Activated CD4-positive, alpha-beta T cell treated with anti-CD3 and anti-CD28 coated beads, Interleukin-2, amount 50 U/mL, for 16 hours (primary cell): ENCODE results near the gene MRNIP.

ENCODE experiments used
- DNase-seq: peaks from one replicate; pipeline ENCODE4 v3.0.0-alpha.2; 2020

MRNIP gene

GRCh38 chr5:179858586-179859427, at the start of gene MRNIP:
Gene MRNIP (minus strand): TSS chr5:179858817. CDS start chr5:179858796, 21 bp downstream.
- peak; percentile 93 for DNase-seq

DNA sequence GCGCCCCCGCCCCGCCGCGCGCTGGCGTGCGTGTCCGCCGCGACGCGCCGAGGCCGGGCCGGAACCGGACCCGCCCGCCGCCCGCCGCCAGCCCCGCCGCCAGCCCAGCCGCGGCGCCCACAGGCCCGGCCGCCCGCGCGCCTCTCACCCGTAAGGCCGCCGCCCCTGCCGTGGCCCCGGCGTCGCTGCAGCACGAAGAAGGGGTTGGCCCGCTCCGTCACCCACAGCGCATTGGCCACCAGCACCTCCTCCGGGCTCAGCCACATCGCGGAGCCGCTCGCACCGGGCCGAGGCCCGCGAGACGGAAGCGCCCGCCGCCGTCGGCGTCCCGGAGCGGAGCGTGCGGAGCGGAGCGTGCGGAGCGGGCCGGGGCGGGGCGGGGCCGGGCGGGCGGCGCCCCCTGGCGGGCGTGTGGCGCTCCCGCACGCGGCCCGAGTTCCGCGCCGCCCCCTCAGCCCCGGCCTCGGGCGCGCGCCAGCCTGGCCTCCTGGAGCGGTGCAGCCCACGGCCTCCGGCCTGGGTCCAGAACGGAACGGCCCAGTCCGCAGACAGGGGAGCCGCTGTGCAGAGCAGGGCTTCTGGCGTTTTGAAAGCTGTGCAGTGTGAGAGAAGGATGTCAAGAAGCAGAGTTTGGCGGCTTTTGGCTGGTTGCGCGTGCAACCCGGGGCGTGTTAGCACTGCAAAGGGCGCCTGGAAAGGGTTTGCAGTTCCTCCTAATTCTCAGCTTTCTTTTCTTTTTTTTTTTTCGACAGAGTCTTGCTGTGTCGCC, 49.1 kb upstream of the MRNIP start, which contains the start of gene TBC1D9B:
Gene TBC1D9B, minus strand, starts transcription at position 342 of the 769 bp plus-strand sequence. Its CDS starts 76 bp downstream, at position 266.
- peak; percentile 57 for DNase-seq

DNA sequence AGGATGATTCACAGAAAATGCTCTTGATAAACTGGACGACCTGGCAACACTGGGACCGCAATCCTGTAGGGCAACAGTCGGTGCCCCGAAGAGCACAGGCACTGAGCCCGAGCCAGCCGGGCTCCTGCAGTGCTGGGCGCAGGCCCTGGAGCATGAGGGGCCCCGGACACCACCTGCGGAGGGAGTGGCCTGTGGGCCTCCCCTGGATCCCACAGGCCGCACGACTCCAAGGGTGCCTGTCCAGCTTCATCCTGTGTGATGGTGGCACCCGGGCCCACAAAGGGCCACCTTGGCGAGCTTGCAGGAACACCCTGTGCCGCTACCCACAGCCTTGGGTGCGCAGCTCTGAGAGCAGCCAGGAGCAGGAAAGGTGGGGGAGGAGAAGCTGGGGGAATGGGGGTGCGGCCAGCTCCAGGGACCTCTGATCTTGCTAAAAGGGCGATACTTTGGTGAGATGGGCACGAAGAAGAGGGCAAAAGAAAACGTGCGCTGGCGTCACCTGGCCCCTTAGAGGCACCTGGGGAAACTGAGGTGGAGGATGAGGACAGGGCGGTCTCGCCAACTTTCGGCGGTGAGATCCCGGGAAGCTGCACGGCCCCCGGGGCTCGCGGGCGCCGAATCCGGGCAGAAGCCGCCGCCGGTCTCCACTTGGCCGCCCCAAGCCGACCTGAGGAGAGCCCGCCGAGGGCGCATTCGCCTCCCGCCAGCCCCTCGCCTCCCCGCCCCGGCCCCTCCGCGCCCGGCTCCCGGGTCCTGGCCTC, 48.4 kb upstream of the MRNIP start:
- peak; percentile 27 for DNase-seq

- DNase-seq = no peak
These were observed 47.7 kb upstream of the MRNIP start for GRCh38 chr5:179906294-179906794.

DNA sequence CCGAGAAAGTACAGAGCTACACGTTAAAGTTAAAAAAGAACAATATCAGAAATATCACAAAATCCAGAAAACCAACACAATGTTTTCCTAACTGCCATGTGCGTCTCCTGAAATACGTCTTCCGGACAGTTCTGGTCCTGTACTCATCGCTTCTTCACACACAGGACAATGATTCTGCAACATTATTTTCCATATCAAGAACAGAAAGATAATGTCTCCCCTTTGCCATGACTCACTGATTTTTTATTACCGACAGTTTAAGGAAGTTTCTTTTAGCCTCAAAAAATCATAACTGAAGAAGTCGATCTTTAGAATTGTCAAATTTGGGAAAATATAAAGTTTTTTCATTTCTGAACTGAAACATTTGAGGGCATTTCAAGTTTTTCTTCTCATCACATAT, 46.5 kb upstream of the MRNIP start:
- DNase-seq = no peak

DNA sequence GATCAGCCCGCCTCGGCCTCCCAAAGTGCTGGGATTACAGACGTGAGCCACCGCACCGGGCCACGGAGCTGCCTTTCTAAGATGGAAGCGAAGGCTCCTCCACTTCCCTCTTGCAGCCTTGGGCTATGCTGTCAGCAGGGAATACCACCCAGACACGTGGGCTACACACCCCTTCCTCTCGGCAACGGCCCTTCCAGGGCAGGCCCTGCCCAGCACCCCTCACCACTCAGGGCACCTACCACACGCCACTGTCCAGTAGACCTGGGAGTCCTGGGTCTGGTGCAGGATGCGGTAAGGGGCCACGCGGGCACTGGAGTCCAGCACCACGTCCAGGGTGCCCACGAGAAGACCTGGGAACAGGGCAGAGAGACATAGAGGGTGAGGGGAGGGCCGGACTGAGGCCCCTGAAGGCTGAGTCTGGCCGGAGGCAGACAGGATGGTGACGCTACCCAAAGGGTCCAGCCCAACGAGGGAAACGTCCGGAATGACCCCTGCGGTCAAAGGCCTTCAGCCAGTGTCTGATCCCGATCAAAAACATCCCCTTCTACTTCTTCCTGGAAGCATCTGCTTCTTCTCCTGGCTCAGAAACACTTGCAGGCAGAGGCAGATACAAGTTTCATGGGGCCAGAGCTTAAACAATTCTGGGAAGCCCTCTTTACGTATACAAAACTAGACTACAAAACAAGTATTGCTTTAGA, 46.0 kb upstream of the MRNIP start:
- no peak for DNase-seq

GRCh38 chr5:179902763-179903158, 44.1 kb upstream of the MRNIP start:
- no peak for DNase-seq

- no peak for DNase-seq
These were observed 43.5 kb upstream of the MRNIP start for GRCh38 chr5:179901915-179902762.

DNA sequence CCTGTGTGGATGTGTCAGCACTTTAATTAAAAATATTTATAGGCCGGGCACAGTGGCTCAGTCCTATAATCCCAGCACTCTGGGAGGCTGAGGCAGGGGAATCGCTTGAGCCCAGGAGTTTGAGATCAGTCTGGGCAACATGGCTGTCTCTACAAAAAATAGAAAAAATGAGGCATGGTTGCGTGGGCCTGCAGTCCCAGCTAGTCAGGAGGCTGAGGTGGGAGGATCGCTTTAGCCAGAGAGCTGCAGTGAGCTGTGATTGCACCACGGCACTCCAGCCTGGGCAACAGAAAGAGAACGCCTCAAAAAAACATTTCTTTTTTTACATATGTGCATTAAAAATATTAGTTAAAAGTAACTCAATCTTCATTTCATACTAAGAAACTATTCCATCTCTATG, 42.8 kb upstream of the MRNIP start:
- DNase-seq = no peak

DNA sequence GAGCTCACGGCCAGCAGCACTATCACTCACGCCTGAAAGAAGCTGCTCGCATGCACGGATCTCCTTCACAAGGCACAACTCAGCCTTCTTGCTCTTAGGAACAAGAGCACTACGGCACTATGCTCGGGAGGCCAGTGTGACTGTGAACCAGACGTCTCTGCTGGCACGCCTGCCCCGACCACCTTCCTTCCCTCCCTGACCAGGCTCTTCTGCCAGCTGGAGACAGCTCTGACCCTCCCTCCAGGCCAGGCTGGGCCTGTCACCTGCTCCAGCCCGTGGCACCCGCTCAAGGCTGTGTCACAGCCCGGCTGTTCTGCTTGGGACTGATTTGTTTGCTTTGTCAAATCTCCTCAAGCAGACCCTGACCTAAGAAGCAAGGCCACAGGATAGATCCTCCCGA, 42.1 kb upstream of the MRNIP start:
- DNase-seq = no peak

GRCh38 chr5:179900206-179900605, 41.6 kb upstream of the MRNIP start:
- DNase-seq = no peak

DNA sequence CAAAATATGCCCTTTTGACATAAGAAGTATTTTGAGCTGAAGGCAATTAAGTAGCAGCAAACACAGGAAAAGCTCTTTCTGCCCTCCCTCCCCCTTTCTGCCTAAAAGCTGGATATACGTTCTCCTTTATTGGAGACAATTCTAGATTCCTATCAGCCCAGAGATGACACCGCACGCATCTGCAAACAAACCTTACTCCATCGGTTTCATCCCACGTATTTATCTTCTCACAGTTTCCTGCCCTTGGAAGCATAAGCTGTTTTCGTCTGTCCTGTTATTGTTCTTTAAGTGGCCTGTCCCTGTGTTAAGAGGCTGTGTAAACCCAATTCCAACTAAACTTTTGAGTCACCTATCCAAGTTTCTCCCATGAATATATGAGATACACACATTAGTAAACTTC, 37.2 kb upstream of the MRNIP start:
- no peak for DNase-seq

DNA sequence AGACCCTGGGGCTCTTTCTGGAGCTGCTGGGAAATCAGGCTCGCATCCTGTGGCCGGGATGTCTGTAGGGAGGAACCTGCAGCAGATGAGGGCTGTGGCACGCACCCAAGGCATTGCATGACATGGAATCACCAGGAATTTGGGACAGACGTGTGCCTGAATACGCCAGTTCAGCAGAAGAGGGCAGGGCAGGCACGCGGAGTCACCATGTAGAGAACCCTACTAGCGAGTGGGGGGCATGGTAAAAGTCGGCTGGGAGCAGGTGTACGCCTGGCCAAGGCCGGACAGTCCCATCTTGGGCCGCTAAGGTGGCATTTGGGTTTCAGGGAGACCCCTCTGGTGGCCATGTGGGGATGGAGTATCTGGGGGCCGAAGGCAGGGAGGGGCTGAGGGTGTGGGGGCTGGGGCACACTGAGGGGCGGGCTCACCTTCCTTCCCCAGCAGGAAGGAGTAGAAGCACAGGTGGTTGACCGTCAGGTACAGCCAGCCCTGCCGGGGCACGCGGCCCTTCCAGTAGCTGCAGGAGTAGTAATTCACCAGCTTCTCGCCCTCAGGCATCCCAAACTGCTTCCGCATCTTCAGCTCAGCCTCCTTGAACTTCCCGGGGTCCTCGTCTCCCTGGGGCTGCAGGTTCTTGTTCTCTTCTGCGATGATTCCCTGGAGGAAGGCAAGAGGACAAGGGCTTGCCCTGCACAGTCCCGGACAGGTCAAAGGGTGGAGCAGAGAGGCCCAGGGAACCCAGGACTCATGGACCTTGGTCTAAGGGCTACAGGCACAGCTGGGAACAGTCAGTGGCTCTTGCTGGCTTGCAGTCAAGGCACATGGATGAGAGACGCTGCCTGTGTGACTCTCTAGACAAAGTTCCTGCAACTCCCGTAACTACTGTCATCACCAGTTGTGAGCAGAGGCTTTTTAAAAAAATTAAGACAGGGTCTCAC, 35.6 kb upstream of the MRNIP start:
- no peak for DNase-seq

GRCh38 chr5:179893076-179893957, 34.7 kb upstream of the MRNIP start:
- no peak for DNase-seq

GRCh38 chr5:179892255-179892654, 33.6 kb upstream of the MRNIP start:
- no peak for DNase-seq

GRCh38 chr5:179890751-179891682, 32.4 kb upstream of the MRNIP start:
- DNase-seq = no peak

DNA sequence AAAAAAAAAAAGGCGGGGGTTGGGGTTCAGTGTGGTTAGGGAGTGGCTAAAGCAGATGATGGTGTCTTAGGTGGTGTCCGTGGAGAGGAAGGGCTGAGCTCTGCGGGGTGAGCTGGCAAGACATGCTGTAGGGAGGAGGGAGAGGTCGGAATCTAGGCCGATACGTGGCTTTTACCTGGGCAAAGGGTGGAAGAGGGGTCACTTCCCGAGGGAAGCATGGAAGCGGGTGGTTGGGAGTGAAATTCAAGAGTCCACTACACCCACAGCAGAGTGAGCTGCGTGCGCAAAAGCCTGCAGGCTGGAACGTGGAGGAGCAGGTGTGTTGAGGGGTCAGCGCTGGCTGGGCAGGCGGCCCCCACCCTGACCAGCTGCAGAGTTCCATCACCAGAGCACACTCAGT, 31.3 kb upstream of the MRNIP start:
- DNase-seq = no peak

DNA sequence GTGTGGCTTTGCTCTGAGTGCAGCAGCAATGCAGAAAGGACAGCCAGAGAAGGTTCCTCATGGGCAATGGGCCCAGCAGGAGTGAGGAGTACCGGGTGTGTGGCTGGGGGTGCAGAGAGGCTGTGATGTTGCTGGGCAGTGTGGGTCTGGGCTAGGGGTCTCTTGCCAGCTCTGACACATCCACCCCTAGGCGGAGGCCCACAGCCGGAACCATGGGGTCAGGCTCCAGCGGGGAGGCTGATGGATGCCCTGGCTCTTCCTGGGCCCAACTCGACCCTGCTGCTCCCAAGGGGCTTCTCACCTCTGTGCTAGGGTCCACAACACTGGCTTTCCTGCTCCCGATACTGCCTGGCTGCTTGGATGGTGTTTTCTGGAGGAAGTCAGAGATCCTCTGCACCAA, 29.2 kb upstream of the MRNIP start:
- DNase-seq = no peak
